Neuronal stem cell (in vitro differentiated cells): ENCODE data around the gene POLR2A.
"Not testable (repeated sequence)": the region's sequence is repeated elsewhere in the genome, so short reads cannot be mapped to it uniquely, and the experiment has no call there.

Source experiments
- DNase-seq: peaks from one replicate; pipeline ENCODE4 v3.0.0-alpha.2; 2013; ENCODE audit warnings: low spot score
- H2AFZ ChIP-seq: one replicate; pipeline ENCODE4 v1.6.1; 2013; ENCODE audit warnings: mild to moderate bottlenecking, low read length, inconsistent platforms
- H2AK5ac ChIP-seq: 2 replicates; pipeline ENCODE4 v1.6.1; 2013; ENCODE audit warnings: low read depth, mild to moderate bottlenecking, inconsistent platforms, low read length, moderate library complexity, mixed read lengths
- H2BK120ac ChIP-seq: 2 replicates; pipeline ENCODE4 v1.6.1; 2013; ENCODE audit warnings: low read depth, mild to moderate bottlenecking, inconsistent platforms, low read length, moderate library complexity, mixed read lengths
- H2BK12ac ChIP-seq: one replicate; pipeline ENCODE4 v1.6.1; 2013; ENCODE audit warnings: low read length, inconsistent platforms
- H2BK15ac ChIP-seq: 2 replicates; pipeline ENCODE4 v1.6.1; 2013; ENCODE audit warnings: mild to moderate bottlenecking, low read length, inconsistent platforms, mixed read lengths
- H2BK5ac ChIP-seq: one replicate; pipeline ENCODE4 v1.6.1; 2013; ENCODE audit warnings: inconsistent platforms, mild to moderate bottlenecking, low read length, moderate library complexity
- H3K14ac ChIP-seq: one replicate; pipeline ENCODE4 v1.6.1; 2013; ENCODE audit warnings: low read length, inconsistent platforms
- H3K18ac ChIP-seq: 2 replicates; pipeline ENCODE4 v1.6.1; 2013; ENCODE audit warnings: low read length, inconsistent platforms
- H3K23ac ChIP-seq: 2 replicates; pipeline ENCODE4 v1.6.1; 2013; ENCODE audit warnings: low read depth, mild to moderate bottlenecking, mixed read lengths, low read length, inconsistent platforms; ENCODE audit not compliant: poor library complexity
- H3K27ac ChIP-seq: replicated peaks from 3 replicates; pipeline ENCODE4 v1.5.1; 2013; ENCODE audit warnings: low read length, inconsistent platforms
- H3K27me3 ChIP-seq, 3 experiments: 2 replicates each; pipeline ENCODE4 v1.6.1; 2013; ENCODE audit warnings: low read length in 3 of 3, mild to moderate bottlenecking in 2 of 3, inconsistent platforms in 1 of 3, low read depth in 1 of 3, mixed read lengths in 1 of 3, moderate library complexity in 1 of 3; ENCODE audit not compliant: control insufficient read depth in 3 of 3, insufficient read depth in 3 of 3
- H3K36me3 ChIP-seq, 2 donors: replicated peaks in 1 of 2; 2 replicates each; pipeline ENCODE4 v1.6.1; 2013; ENCODE audit warnings: low read length in 2 of 2; ENCODE audit not compliant: control insufficient read depth in 2 of 2, insufficient read depth in 2 of 2
- H3K4ac ChIP-seq: 2 replicates; pipeline ENCODE4 v1.6.1; 2013; ENCODE audit warnings: inconsistent platforms, mild to moderate bottlenecking, low read length, moderate library complexity
- H3K4me1 ChIP-seq, 2 donors: 1 replicate in 1 of 2; 2 replicates in 1 of 2; pipeline ENCODE4 v1.6.1; 2013; ENCODE audit warnings: low read length in 2 of 2, low read depth in 1 of 2; ENCODE audit not compliant: control insufficient read depth in 2 of 2, insufficient read depth in 1 of 2
- H3K4me2 ChIP-seq: one replicate; pipeline ENCODE4 v1.6.1; 2013; ENCODE audit warnings: mild to moderate bottlenecking, low read length, inconsistent platforms; ENCODE audit not compliant: insufficient read depth, poor library complexity, severe bottlenecking
- H3K4me3 ChIP-seq, 2 donors: 2 replicates each; pipeline ENCODE4 v1.5.1; 2013; ENCODE audit warnings: low read length in 2 of 2, mild to moderate bottlenecking in 2 of 2, inconsistent platforms in 1 of 2, moderate library complexity in 1 of 2
- H3K79me1 ChIP-seq: one replicate; pipeline ENCODE4 v1.6.1; 2013; ENCODE audit warnings: low read depth, mild to moderate bottlenecking, inconsistent platforms, low read length, moderate library complexity
- H3K9ac ChIP-seq: one replicate; pipeline ENCODE4 v1.6.1; 2013; ENCODE audit warnings: mild to moderate bottlenecking, low read depth, low read length, inconsistent platforms; ENCODE audit not compliant: poor library complexity
- H3K9me3 ChIP-seq, 2 donors: replicated peaks in 1 of 2; 2 replicates each; pipeline versions ENCODE3 to v1.6.1; 2013; ENCODE audit warnings: low read length in 2 of 2, mild to moderate bottlenecking in 2 of 2, inconsistent platforms in 1 of 2, low read depth in 1 of 2, mixed read lengths in 1 of 2, moderate library complexity in 1 of 2; ENCODE audit not compliant: control insufficient read depth in 2 of 2, insufficient read depth in 1 of 2
- H4K8ac ChIP-seq: one replicate; pipeline ENCODE4 v1.6.1; 2013; ENCODE audit warnings: low read depth, mild to moderate bottlenecking, inconsistent platforms, low read length, moderate library complexity
- H4K91ac ChIP-seq: one replicate; pipeline ENCODE4 v1.6.1; 2013; ENCODE audit warnings: low read length, low read depth, mild to moderate bottlenecking, inconsistent platforms; ENCODE audit not compliant: poor library complexity
- WGBS, 2 donors: extraction: QIAGEN DNeasy Blood & Tissue Kit; methylation state at CpG; one replicate each; pipeline ENCODE4 v1.1.7; 2013; ENCODE audit warnings: missing lambda C conversion rate in 2 of 2, mixed read lengths in 1 of 2; ENCODE audit not compliant: insufficient read length in 2 of 2, insufficient replicate concordance in 1 of 2; ENCODE audit errors: extremely low coverage in 2 of 2; 5-methylcytosine and 5-hydroxymethylcytosine counted together

The POLR2A gene

GRCh38 chr17:7474767-7475166 lies 9.4 kb upstream of the POLR2A start:
- not testable (repeated sequence) for H3K23ac ChIP-seq, H3K27me3 ChIP-seq, H3K9ac ChIP-seq, H4K91ac ChIP-seq, H3K18ac ChIP-seq, H2BK12ac ChIP-seq, H2AFZ ChIP-seq, H3K4me2 ChIP-seq, H2BK15ac ChIP-seq, H2BK120ac ChIP-seq, H3K9me3 ChIP-seq, H2AK5ac ChIP-seq, H3K36me3 ChIP-seq, H4K8ac ChIP-seq, H3K27ac ChIP-seq, H3K14ac ChIP-seq, H2BK5ac ChIP-seq, H3K4me3 ChIP-seq, DNase-seq, H3K4ac ChIP-seq
- Histone ChIP-seq H3K79me1 (peaks cover 18% of the 10 kb centered on the region), H3K4me1 (peaks cover 14 to 16% of the 10 kb centered on the region in 2 donors)
- WGBS, 2 donors: no CpG with 5 or more reads among the region's 8 CpGs

- Histone ChIP-seq H2BK5ac (no peak overlapping the region), H3K14ac (no peak overlapping the region), H3K18ac (no peak overlapping the region), H3K4me1 (peaks cover 18 to 20% of the 10 kb centered on the region in 2 donors), H2AFZ (no peak overlapping the region), H3K23ac (no peak overlapping the region), H2BK120ac (no peak overlapping the region), H3K9me3 (no peaks in the 10 kb centered on the region), H3K4me2 (no peak overlapping the region), H4K8ac (no peak overlapping the region), H3K4ac (no peak overlapping the region), H3K79me1 (peaks cover 18% of the 10 kb centered on the region), H2BK12ac (no peak overlapping the region), H3K36me3 (peaks cover 0 to 3% of the 10 kb centered on the region in 2 donors), H3K9ac (no peak overlapping the region), H3K27ac (no peak overlapping the region), H3K27me3 (no peaks in the 10 kb centered on the region), H2BK15ac (no peak overlapping the region), H4K91ac (no peak overlapping the region), H2AK5ac (no peak overlapping the region), H3K4me3 (no peak overlapping the region)
- no peak for DNase-seq
- no CpG with 5 or more reads among the region's 15 CpGs for WGBS, 2 donors
Measured at GRCh38 chr17:7475764-7476422, 8.3 kb upstream of the POLR2A start.

- no peak overlapping the region for H3K9ac ChIP-seq
- no peak overlapping the region for H3K18ac ChIP-seq
- H2AK5ac ChIP-seq: no peak overlapping the region
- no peak for DNase-seq
- no peaks in the 10 kb centered on the region for H3K9me3 ChIP-seq
- H4K8ac ChIP-seq: no peak overlapping the region
- H2BK120ac ChIP-seq: no peak overlapping the region
- no peak overlapping the region for H2BK12ac ChIP-seq
- H3K27ac ChIP-seq: no peak overlapping the region
- H3K4ac ChIP-seq: no peak overlapping the region
- no peak overlapping the region for H2AFZ ChIP-seq
- no peak overlapping the region for H4K91ac ChIP-seq
- peaks cover 0 to 3% of the 10 kb centered on the region in 2 donors for H3K36me3 ChIP-seq
- H2BK5ac ChIP-seq: no peak overlapping the region
- H3K79me1 ChIP-seq: peaks cover 18% of the 10 kb centered on the region
- H3K4me2 ChIP-seq: no peak overlapping the region
- peaks cover 18 to 20% of the 10 kb centered on the region in 2 donors for H3K4me1 ChIP-seq
- H3K27me3 ChIP-seq: no peaks in the 10 kb centered on the region
- H2BK15ac ChIP-seq: no peak overlapping the region
- WGBS, 2 donors: no CpG with 5 or more reads among the region's 3 CpGs
- no peak overlapping the region for H3K4me3 ChIP-seq
- no peak overlapping the region for H3K14ac ChIP-seq
- H3K23ac ChIP-seq: no peak overlapping the region
Measured at GRCh38 chr17:7476494-7476893, 7.7 kb upstream of the POLR2A start.

GRCh38 chr17:7476951-7477350 lies 7.2 kb upstream of the POLR2A start:
- H2BK120ac ChIP-seq: no peak overlapping the region
- H3K4me2 ChIP-seq: no peak overlapping the region
- peak overlapping the region; percentile 76 for H3K4ac ChIP-seq
- H3K14ac ChIP-seq: no peak overlapping the region
- no peak overlapping the region for H2AK5ac ChIP-seq
- H3K27me3 ChIP-seq: no peaks in the 10 kb centered on the region
- H2BK12ac ChIP-seq: peak overlapping the region; percentile 46
- peak overlapping the region; percentile 75 for H2BK5ac ChIP-seq
- no peak overlapping the region for H2AFZ ChIP-seq
- H3K4me1 ChIP-seq: peaks cover 18 to 20% of the 10 kb centered on the region in 2 donors
- H3K4me3 ChIP-seq: no peak overlapping the region
- H2BK15ac ChIP-seq: peak overlapping the region; percentile 49
- H4K91ac ChIP-seq: no peak overlapping the region
- no peak overlapping the region for H3K9ac ChIP-seq
- H3K23ac ChIP-seq: peak overlapping the region; percentile 80
- no peak overlapping the region for H3K18ac ChIP-seq
- no peak overlapping the region for H3K27ac ChIP-seq
- H4K8ac ChIP-seq: no peak overlapping the region
- H3K79me1 ChIP-seq: peaks cover 18% of the 10 kb centered on the region
- peaks cover 0 to 3% of the 10 kb centered on the region in 2 donors for H3K36me3 ChIP-seq
- WGBS, 2 donors: no CpG with 5 or more reads among the region's 5 CpGs
- DNase-seq: no peak
- no peaks in the 10 kb centered on the region for H3K9me3 ChIP-seq
